ENCODE data around the gene CDC34.

CDC34 gene
- long read RNA-seq, partial matches to known transcripts: 1 of 5 reads
- long read RNA-seq, other reads (novel, unspliced or antisense): 0 of 5 reads

- Histone ChIP-seq H3K27ac (replicated peaks) (peak within 1 kb of the TSS; percentile 79), H3K27me3 (ENCODE audit: insufficient read depth, poor library complexity, severe bottlenecking) (no peaks in the 10 kb centered on the region), H3K4me3 (replicated peaks; ENCODE audit: insufficient read depth, low read length) (peak within 1 kb of the TSS; percentile 84)
- TF ChIP-seq REST (IDR thresholded peaks at IDR 0.05; ENCODE audit: insufficient replicate concordance, low read depth) (no peak), GABPA (IDR thresholded peaks at IDR 0.05; ENCODE audit: low read depth) (no peak), SPI1 (IDR thresholded peaks at IDR 0.05; ENCODE audit: borderline replicate concordance, low read depth) (no peak), POLR2AphosphoS5 (IDR thresholded peaks at IDR 0.05; ENCODE audit: low read depth) (no peak)
- TF ChIP-seq, protein P1, sequence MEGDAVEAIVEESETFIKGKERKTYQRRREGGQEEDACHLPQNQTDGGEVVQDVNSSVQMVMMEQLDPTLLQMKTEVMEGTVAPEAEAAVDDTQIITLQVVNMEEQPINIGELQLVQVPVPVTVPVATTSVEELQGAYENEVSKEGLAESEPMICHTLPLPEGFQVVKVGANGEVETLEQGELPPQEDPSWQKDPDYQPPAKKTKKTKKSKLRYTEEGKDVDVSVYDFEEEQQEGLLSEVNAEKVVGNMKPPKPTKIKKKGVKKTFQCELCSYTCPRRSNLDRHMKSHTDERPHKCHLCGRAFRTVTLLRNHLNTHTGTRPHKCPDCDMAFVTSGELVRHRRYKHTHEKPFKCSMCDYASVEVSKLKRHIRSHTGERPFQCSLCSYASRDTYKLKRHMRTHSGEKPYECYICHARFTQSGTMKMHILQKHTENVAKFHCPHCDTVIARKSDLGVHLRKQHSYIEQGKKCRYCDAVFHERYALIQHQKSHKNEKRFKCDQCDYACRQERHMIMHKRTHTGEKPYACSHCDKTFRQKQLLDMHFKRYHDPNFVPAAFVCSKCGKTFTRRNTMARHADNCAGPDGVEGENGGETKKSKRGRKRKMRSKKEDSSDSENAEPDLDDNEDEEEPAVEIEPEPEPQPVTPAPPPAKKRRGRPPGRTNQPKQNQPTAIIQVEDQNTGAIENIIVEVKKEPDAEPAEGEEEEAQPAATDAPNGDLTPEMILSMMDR (IDR thresholded peaks at IDR 0.05; ENCODE audit: insufficient read depth, low read length): no peak
- no peak for DNase-seq (ENCODE audit: low read depth in 1 of 2, low spot score in 1 of 2)
Observed at GRCh38 chr19:531753-532560, at the start of gene CDC34. Gene CDC34, plus strand, starts transcription at chr19:531760. Its CDS starts 172 bp downstream, at chr19:531932.

DNA sequence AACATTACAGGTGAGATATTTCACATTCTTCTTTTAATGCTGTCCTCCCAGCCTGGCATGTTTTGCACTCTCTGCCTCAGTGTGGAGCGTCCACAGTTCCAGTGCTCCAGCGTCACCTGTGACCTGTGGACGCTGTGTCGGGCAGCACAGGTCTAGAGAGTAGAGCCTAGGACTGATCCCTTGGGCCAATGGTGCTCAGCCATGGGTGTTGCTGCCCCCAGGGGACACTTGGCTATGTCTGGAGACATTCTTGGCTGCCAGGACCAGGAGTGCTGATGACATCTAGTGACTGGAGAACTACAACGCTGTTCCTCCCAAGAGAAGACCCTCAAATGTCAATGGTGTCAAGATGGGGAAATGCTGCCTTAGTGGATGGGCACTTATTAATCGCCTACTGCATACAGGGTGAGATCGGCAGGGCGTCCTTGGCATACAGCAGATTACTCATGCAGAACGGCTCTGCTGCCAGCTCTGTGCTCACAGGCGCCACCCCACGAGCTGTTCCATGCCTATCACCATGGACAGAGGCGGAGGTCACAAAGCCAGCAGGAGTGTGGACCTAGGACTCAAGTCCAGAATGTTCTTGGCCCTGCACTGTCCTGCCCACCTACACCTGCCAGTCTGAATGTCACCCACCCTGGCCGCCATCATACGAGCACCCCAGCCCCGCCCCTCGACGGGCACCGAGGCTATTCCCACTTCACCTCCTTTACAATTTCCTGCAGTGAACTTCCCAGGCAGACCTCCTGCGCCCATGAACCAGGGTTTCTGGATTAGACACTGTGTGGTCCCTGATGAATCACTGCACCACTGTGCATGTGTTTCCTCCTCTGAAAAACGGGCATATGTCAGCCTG lies 49.1 kb upstream of the CDC34 start:
- Histone ChIP-seq H3K27me3 (ENCODE audit: insufficient read depth, poor library complexity, severe bottlenecking) (no peaks in the 10 kb centered on the region), H3K4me3 (replicated peaks; ENCODE audit: insufficient read depth, low read length) (no peak overlapping the region), H3K27ac (replicated peaks) (no peak overlapping the region)
- DNase-seq (ENCODE audit: low read depth in 1 of 2, low spot score in 1 of 2): no peak
- TF ChIP-seq GABPA (IDR thresholded peaks at IDR 0.05; ENCODE audit: low read depth) (no peak), SPI1 (IDR thresholded peaks at IDR 0.05; ENCODE audit: borderline replicate concordance, low read depth) (no peak), POLR2AphosphoS5 (IDR thresholded peaks at IDR 0.05; ENCODE audit: low read depth) (no peak), REST (IDR thresholded peaks at IDR 0.05; ENCODE audit: insufficient replicate concordance, low read depth) (peak; percentile 82)
- TF ChIP-seq, protein P1 (IDR thresholded peaks at IDR 0.05; ENCODE audit: insufficient read depth, low read length): no peak

DNA sequence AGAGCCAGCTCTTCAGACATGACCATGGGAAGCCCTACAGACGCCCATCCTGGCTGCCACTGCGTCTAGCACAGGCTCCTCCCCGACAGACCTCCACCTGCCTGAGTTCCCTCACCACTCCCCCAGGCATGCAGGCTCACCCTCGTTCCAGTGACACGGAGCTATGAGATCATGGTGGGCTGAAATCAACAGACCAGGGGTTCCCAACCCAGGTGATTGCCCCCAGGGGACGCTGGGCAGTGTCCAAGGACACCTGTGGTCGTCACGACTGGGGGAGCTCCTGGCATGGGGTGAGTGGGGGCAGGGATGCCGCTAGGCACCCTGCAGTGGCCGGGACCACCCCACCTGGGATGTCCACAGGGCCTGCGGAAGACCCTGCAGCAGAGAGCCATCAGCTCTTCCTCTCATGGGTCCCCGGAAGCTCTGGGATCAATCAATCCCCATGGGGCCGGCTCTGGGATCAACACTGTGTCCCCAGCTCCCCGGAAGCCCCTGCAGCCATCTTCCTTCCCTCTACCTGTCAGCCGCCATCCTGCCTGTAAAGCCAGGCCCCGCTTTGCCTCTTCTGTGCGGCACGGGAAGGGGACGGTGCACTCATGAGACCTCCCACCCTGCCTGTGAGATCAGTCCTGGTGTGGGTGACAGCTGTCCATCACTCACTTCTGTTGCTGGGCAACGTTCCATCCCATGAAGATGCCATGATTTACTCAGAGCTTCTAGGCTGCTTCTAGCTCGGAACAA lies 48.1 kb upstream of the CDC34 start:
- DNase-seq (ENCODE audit: low read depth in 1 of 2, low spot score in 1 of 2): no peak
- no peak overlapping the region for H3K27ac ChIP-seq (replicated peaks)
- no peak overlapping the region for H3K4me3 ChIP-seq (replicated peaks; ENCODE audit: insufficient read depth, low read length)
- TF ChIP-seq SPI1 (IDR thresholded peaks at IDR 0.05; ENCODE audit: borderline replicate concordance, low read depth) (no peak), POLR2AphosphoS5 (IDR thresholded peaks at IDR 0.05; ENCODE audit: low read depth) (no peak), REST (IDR thresholded peaks at IDR 0.05; ENCODE audit: insufficient replicate concordance, low read depth) (no peak), GABPA (IDR thresholded peaks at IDR 0.05; ENCODE audit: low read depth) (no peak)
- TF ChIP-seq, protein P1 (IDR thresholded peaks at IDR 0.05; ENCODE audit: insufficient read depth, low read length): no peak
- H3K27me3 ChIP-seq (ENCODE audit: insufficient read depth, poor library complexity, severe bottlenecking): no peaks in the 10 kb centered on the region
